HepG2 (cell line): ENCODE data around the gene SFI1. TPM values are rescaled to one million over a fixed set of nuclear protein-coding genes. Genes with fewer than 3 reads are reported as not detected.

Source experiments
- ATAC-seq: fragments of 200-7000 bp; cut with Tn5 transposase; 3 replicates; pipeline ENCODE4 v1.9.1; 2020; ENCODE audit warnings: mild to moderate bottlenecking, moderate library complexity
- BruUV-seq: library from RNA; stranded (reverse); fragments of 400-500 nt; replicated peaks from 2 replicates; lab custom pipeline; 2021; lab: Mats Ljungman, UMichigan
- CTCF ChIA-PET: fragments of 300-600 bp; formaldehyde crosslinking; extraction: SDS; loops from one replicate; lab custom pipeline; 2021; ENCODE audit warnings: low total read pairs, inconsistent platforms, low intra/inter-chr PET ratio; lab: Yijun Ruan, JAX
- POLR2A ChIA-PET: fragments of 350-600 bp; sonication (Branson Sonifier 250); formaldehyde crosslinking; loops from one replicate; lab custom pipeline; 2020; ENCODE audit warnings: antibody characterized with exemption, inconsistent platforms; lab: Yijun Ruan, JAX
- DNase-seq: peaks from one replicate; pipeline ENCODE4 v3.0.0-alpha.2; 2015; ENCODE audit warnings: low spot score
- FAIRE-seq: peaks from 3 replicates; lab custom pipeline; 2011; peaks lifted over from hg19 to GRCh38; lab: Jason Lieb, UNC
- H2AFZ ChIP-seq: one replicate; pipeline ENCODE4 v1.6.1; 2011; ENCODE audit warnings: low read length, inconsistent platforms
- H3K27ac ChIP-seq: fragments of 300-600 bp; 3 replicates; pipeline ENCODE4 v1.8.0; 2011; ENCODE audit warnings: mixed run types, mild to moderate bottlenecking, mixed read lengths, low read length, inconsistent platforms; ENCODE audit not compliant: insufficient read depth; ENCODE audit errors: extremely low read length
- H3K27me3 ChIP-seq, 2 experiments: fragments of 200-600 bp in 1 of 2; 2 replicates in 1 of 2; 3 replicates in 1 of 2; pipeline versions ENCODE4 v1.6.0 to v1.8.0; 2011; ENCODE audit warnings: low read length in 2 of 2, mild to moderate bottlenecking in 2 of 2, moderate library complexity in 2 of 2, inconsistent platforms in 1 of 2; ENCODE audit not compliant: insufficient read depth in 2 of 2, control insufficient read depth in 1 of 2
- H3K36me3 ChIP-seq, 2 experiments: fragments of 200-600 bp in 1 of 2; replicated peaks in 1 of 2; 2 replicates in 1 of 2; 3 replicates in 1 of 2; pipeline versions ENCODE4 v1.5.1 to v1.8.0; 2011; ENCODE audit warnings: low read length in 2 of 2, inconsistent platforms in 1 of 2; ENCODE audit not compliant: insufficient read depth in 2 of 2, control insufficient read depth in 1 of 2
- H3K4me1 ChIP-seq: 2 replicates; pipeline ENCODE4 v1.5.1; 2012; ENCODE audit warnings: low read length, inconsistent platforms; ENCODE audit not compliant: insufficient read depth
- H3K4me2 ChIP-seq: 2 replicates; pipeline ENCODE4 v1.6.0; 2011; ENCODE audit warnings: low read depth, low read length, inconsistent platforms
- H3K4me3 ChIP-seq, 3 experiments: fragments of 200-600 bp in 1 of 3; sonication (generic), shearing (Covaris generic) in 1 of 3; replicated peaks in 1 of 3; 2 replicates each; pipeline ENCODE4 v1.5.1; 2011 to 2016; ENCODE audit warnings: low read length in 3 of 3, inconsistent platforms in 2 of 3, low read depth in 2 of 3, mild to moderate bottlenecking in 2 of 3, control low read depth in 1 of 3, mixed read lengths in 1 of 3; ENCODE audit not compliant: insufficient read depth in 1 of 3
- H3K79me2 ChIP-seq: one replicate; pipeline ENCODE4 v1.6.1; 2011; ENCODE audit warnings: low read length, inconsistent platforms; ENCODE audit not compliant: insufficient read depth
- H3K9ac ChIP-seq: 2 replicates; pipeline ENCODE4 v1.6.0; 2011; ENCODE audit warnings: mild to moderate bottlenecking, low read depth, low read length, inconsistent platforms; ENCODE audit not compliant: insufficient read depth
- H3K9me3 ChIP-seq: 2 replicates; pipeline ENCODE4 v1.5.1; 2012; ENCODE audit warnings: mild to moderate bottlenecking, low read length
- H4K20me1 ChIP-seq: 2 replicates; pipeline ENCODE4 v1.6.0; 2011; ENCODE audit warnings: inconsistent platforms, mild to moderate bottlenecking, low read length, moderate library complexity; ENCODE audit not compliant: insufficient read depth
- AGO2 ChIP-seq: fragments of 200-400 bp; formaldehyde crosslinking; optimal IDR thresholded peaks from 2 replicates; pipeline ENCODE3; 2017; ENCODE audit warnings: mild to moderate bottlenecking, low read depth, low read length, moderate library complexity
- ARHGAP35 ChIP-seq: sonication (generic); formaldehyde crosslinking; IDR thresholded peaks from 2 replicates; pipeline ENCODE4 v1.9.0; 2022; ENCODE audit warnings: mild to moderate bottlenecking, inconsistent platforms, moderate library complexity, missing genetic modification reagents, borderline replicate concordance
- ARNT ChIP-seq: fragments of 450-650 bp; IDR thresholded peaks from 2 replicates; pipeline ENCODE4 v1.6.1; 2017
- FOSL2 ChIP-seq: sonication (generic); formaldehyde crosslinking; IDR thresholded peaks from 2 replicates; pipeline ENCODE4 v1.4.0; 2020; ENCODE audit warnings: missing genetic modification reagents
- HES4 ChIP-seq: sonication (generic); formaldehyde crosslinking; IDR thresholded peaks from 2 replicates; pipeline ENCODE4 v1.9.0; 2021; ENCODE audit warnings: mild to moderate bottlenecking, missing genetic modification reagents, borderline replicate concordance
- HOMEZ ChIP-seq: IDR thresholded peaks from 2 replicates; pipeline ENCODE4 v1.6.1; 2016; ENCODE audit warnings: low read depth
- KDM3A ChIP-seq: IDR thresholded peaks from 2 replicates; pipeline ENCODE4 v1.6.1; 2018; ENCODE audit warnings: low read depth, missing compliant biosample characterization
- ZBTB38 ChIP-seq: sonication (generic); formaldehyde crosslinking; IDR thresholded peaks from 2 replicates; pipeline ENCODE4 v1.5.1; 2020; ENCODE audit warnings: mild to moderate bottlenecking, missing genetic modification reagents
- ZNF382 ChIP-seq: sonication (generic); formaldehyde crosslinking; IDR thresholded peaks from 2 replicates; pipeline ENCODE4 v1.5.0; 2020; ENCODE audit warnings: missing genetic modification reagents, mild to moderate bottlenecking, borderline replicate concordance
- ZNF503 ChIP-seq: sonication (generic); formaldehyde crosslinking; IDR thresholded peaks from 2 replicates; pipeline ENCODE4 v1.4.0; 2020; ENCODE audit warnings: missing genetic modification reagents
- ZSCAN21 ChIP-seq: sonication (generic); formaldehyde crosslinking; IDR thresholded peaks from 2 replicates; pipeline ENCODE4 v1.8.0; 2022; ENCODE audit warnings: mild to moderate bottlenecking, missing genetic modification reagents, moderate library complexity, borderline replicate concordance
- WGBS: methylation state at CpG from one replicate; pipeline ENCODE4 v1.1.6; 2017; ENCODE audit warnings: low lambda C conversion rate; 5-methylcytosine and 5-hydroxymethylcytosine counted together
- in situ Hi-C: cut with HindIII; loops from 2 replicates; pipeline ENCODE4 v1.10.0; 2017; ENCODE audit warnings: low pct_unique_long_range_greater_than_20kb; ENCODE audit not compliant: extremely low pct_ligation_motif_present
- intact Hi-C: fragments of 100-400 bp; cut with micrococcal nuclease; formaldehyde crosslinking; loops from one replicate; pipeline ENCODE4 v1.10.0; 2022; ENCODE audit not compliant: unreplicated experiment
- polyA plus RNA-seq, 8 experiments: library from polyadenylated mRNA; depleted of rRNA in 3 of 8; stranded (reverse) in 7 of 8; unstranded in 1 of 8; fragments of >200 nt; fragmentation: Illumina TruSeq in 4 of 8; extraction: Trizol in 4 of 8; gene quantifications; 2 replicates each; pipeline versions ENCODE4 v1.2.1 to v1.2.3, GENCODE V29; 2011 to 2016; ENCODE audit warnings: low read depth in 4 of 8, missing spikeins in 1 of 8, mixed read lengths in 1 of 8; ENCODE audit not compliant: insufficient read depth in 1 of 8
- total RNA-seq, 5 experiments: library from RNA; depleted of rRNA; stranded (reverse); fragments of >200 nt; fragmentation: Illumina TruSeq; extraction: Trizol; gene quantifications; 2 replicates each; pipeline ENCODE4 v1.2.3, GENCODE V29; 2016; ENCODE audit warnings: low read depth in 1 of 5
- TF ChIP-seq, protein P1 (sequence below): IDR thresholded peaks from 2 replicates; pipeline ENCODE4 v1.6.1; 2016; ENCODE audit warnings: missing genetic modification reagents, missing compliant biosample characterization

Gene SFI1
- total and polyA plus RNA-seq, 2 of the 13 experiments (the other 11 are each of a cell fraction or from before 2014, with no cell fraction given) = 20.5 to 40.1 TPM

DNA sequence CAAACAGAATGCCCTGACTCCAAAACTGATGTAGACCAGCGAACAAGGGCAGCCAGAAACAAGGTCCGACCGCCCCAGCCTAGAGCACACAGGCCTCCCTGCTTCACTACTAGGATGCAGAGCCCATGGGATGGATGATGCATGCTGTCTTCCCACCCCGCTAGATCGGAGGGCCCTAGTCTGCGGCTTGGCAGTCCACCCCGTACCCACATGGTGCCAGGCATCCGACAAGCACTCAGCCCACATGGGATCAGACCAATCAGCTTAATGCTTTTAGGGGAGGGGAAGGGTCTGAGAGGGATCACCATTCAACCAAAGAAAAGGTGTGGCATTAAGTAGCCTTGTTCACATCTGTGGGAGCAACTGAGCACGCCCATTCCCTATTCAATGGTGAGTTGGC is 135.1 kb downstream of the SFI1 start:
- no peak for ATAC-seq
- no peaks in the 10 kb centered on the region for H3K9me3 ChIP-seq
- peak overlapping the region; percentile 77; the same call in 1 of the 2 replicates for H3K9ac ChIP-seq
- peaks cover 66% of the 10 kb centered on the region for H3K4me1 ChIP-seq
- no peak overlapping the region for H2AFZ ChIP-seq
- H3K27ac ChIP-seq = peak overlapping the region; percentile 72
- FAIRE-seq = no peak
- in situ Hi-C loops = no loop called here
- peaks cover 6 to 20% of the 10 kb centered on the region in 2 experiments for H3K36me3 ChIP-seq
- 0 out of 2 replicates have a peak, but pooled peaks have one; percentile 7 for TF ChIP-seq ZBTB38
- no peak for TF ChIP-seq KDM3A (CRISPR knock-in tag)
- TF ChIP-seq ARHGAP35 = no peak
- BruUV-seq = no TSS peak
- intact Hi-C loops = no loop called here
- peaks cover 55% of the 10 kb centered on the region for H4K20me1 ChIP-seq
- H3K27me3 ChIP-seq = no peaks in the 10 kb centered on the region
- peak overlapping the region; percentile 96 for H3K4me2 ChIP-seq
- 92% methylated on average over 9 of the region's 9 CpGs for WGBS
- no peak for DNase-seq
- ChIA-PET POLR2A (interaction anchor here (0.8 to 2.6 kb wide), 10 partner anchors 11 to 182 kb away, joined by 3 to 28 read pairs (median 4); partner anchors contain the start of gene PISD), CTCF (interaction anchor here (1.7 kb wide), 2 partner anchors 70 to 75 kb away, joined by 6 read pairs; no protein-coding TSS in a partner anchor)
- peak overlapping the region in 1 of 3 experiments; percentile 86; a peak in 3 of 6 replicates for H3K4me3 ChIP-seq
- H3K79me2 ChIP-seq = peaks cover 61% of the 10 kb centered on the region

DNA sequence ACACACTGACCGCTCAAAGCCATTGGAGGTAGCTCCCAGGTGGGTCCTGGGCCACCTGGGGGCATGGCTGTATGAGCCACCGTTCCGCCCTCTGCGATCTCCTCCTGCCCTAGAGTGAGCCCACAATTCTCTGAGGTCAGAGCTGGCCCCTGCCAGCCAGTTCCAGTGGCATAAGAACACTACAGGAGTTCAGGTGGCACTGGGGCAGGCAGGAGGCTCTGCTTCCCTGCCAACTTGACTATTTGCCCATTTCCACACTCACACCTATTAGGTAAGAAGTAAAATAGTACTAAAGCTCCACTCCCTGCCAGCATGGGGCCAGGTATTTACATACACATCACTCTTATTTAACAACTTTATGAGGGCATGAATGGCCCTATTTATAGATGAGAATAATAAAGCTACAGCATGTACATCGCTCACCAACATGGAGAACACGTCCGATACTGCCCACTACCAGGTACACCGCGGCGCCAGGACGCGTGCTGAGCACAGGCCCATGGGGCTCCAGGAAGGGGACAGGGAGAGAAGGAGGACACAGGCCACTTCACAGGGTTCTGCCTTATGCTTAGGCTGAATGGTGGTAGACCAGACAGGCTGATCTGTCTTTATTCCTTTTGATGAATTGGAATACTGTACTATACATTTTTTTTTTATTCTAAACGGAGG is 139.4 kb downstream of the SFI1 start:
- Histone ChIP-seq H4K20me1 (peaks cover 27% of the 10 kb centered on the region; the same call in 1 of the 2 replicates), H3K27ac (no peak overlapping the region), H3K4me3 (no peak overlapping the region), H3K27me3 (no peaks in the 10 kb centered on the region), H3K9ac (no peak overlapping the region), H3K4me2 (no peak overlapping the region), H3K9me3 (no peaks in the 10 kb centered on the region), H3K4me1 (peaks cover 30% of the 10 kb centered on the region), H3K36me3 (peaks cover 2 to 18% of the 10 kb centered on the region in 2 experiments; a peak in 3 of 5 replicates), H3K79me2 (peaks cover 42% of the 10 kb centered on the region), H2AFZ (no peak overlapping the region)
- WGBS = 95% methylated on average over 12 of the region's 13 CpGs
- CTCF ChIA-PET = interaction anchor here (2.5 kb wide), 1 partner anchor 80 kb away, joined by 24 read pairs; no protein-coding TSS in a partner anchor
- DNase-seq (no peak), ATAC-seq (no peak), FAIRE-seq (no peak)
- in situ Hi-C loops (no loop called here), intact Hi-C loops (no loop called here)
- BruUV-seq = no TSS peak
- POLR2A ChIA-PET = no interaction called here
- TF ChIP-seq ZSCAN21 (CRISPR knock-in tag) (no peak), HOMEZ (CRISPR knock-in tag) (no peak), AGO2 (no peak), ZNF382 (CRISPR knock-in tag) (no peak), ZNF503 (CRISPR knock-in tag) (no peak), HES4 (CRISPR knock-in tag) (no peak), FOSL2 (CRISPR knock-in tag) (no peak), ARNT (no peak)
- TF ChIP-seq, protein P1, sequence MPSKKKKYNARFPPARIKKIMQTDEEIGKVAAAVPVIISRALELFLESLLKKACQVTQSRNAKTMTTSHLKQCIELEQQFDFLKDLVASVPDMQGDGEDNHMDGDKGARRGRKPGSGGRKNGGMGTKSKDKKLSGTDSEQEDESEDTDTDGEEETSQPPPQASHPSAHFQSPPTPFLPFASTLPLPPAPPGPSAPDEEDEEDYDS (CRISPR knock-in tag) = no peak
